Stimulated activated CD8-positive, alpha-beta memory T cell treated with anti-CD3 and anti-CD28 coated beads, Interleukin-7, amount 100 ng/mL, for 1 hour (primary cell): ENCODE measurements around the gene LINGO1.

Experiments
- DNase-seq, 2 donors: peaks; one replicate each; pipeline ENCODE4 v3.0.0-alpha.2; 2020; ENCODE audit warnings: low read depth in 2 of 2

The LINGO1 gene

DNA sequence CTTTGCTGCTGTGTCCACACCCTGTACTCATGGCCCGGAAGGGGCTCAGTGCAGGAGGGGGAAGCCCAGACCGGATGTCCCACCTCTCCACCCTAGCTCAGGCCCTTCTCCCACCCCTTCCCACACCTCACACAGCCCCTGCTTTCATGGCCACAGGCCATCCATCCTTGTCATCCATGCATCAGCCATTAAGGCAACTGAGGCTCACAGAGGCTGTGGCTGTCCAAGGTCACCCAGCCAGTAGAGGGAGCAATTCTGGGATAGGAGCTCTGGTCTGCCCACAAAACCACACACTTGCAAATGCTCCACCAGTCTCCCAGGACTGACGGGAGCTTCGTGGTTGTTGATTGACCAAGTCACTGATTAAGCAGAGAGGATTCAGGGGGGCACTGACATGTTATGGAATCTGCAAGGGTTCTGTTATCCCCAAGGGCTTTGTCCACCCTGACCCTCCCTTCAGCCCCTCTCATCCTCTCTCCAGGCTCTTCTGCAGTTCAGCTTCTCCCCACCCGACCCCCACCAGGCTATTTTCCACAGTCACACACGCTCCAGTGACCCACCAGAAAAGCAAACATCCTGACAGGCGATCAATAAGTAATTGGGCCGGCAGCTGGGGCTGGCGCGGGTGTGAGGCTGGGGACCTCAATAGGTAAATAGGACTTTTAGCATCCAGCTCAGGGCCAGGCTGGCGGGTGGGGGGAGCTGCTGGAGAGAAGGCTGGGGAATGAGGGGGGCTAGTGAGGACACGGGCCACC is 15.1 kb downstream of the LINGO1 start:
- DNase-seq, result no peak

DNA sequence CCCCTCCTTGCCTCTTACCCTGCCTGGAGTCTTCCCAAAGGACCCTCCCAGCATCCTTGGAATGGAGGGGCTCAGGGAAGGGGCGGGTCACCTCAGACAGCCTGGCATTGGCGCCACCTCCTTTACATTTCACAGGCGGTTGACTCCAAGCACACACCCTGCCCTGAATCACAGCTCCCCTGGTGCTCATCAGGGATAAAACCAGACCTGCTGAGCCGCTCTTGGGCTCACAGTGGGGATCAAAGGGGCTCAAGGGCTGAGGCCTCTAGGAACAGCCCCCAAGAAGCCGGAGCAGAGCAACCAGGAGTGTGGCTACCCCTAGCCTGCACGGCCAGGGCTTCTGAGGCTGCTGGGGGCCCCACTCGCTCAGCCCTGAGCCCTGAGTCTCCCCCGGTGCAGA is 16.6 kb downstream of the LINGO1 start:
- no peak for DNase-seq

DNA sequence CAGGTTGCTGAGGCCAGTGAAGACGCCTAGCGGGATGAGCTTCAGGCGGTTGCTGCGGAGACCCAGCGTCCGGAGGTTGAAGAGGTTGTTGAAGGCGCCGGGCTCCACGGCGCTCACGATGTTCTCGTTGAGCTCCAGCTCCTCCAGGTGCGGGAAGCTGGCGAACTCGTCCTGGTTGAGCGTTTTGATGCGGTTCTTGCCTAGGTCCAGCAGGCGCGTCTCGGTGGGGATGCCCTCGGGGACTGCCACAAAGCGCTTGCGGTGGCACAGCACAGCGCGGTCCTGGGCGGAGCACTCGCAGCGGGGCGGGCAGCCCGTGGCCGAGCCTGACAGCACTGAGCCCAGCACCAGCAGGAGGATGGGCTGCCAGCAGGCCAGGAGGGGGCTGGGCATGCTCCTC is 17.2 kb downstream of the LINGO1 start:
- DNase-seq, result no peak

- DNase-seq, result no peak
Observed at GRCh38 chr15:77614251-77614806, 18.4 kb downstream of the LINGO1 start.

- DNase-seq, result no peak
Observed at GRCh38 chr15:77613814-77614213, 18.9 kb downstream of the LINGO1 start.

GRCh38 chr15:77612958-77613601 is 19.6 kb downstream of the LINGO1 start:
- DNase-seq, result no peak

DNA sequence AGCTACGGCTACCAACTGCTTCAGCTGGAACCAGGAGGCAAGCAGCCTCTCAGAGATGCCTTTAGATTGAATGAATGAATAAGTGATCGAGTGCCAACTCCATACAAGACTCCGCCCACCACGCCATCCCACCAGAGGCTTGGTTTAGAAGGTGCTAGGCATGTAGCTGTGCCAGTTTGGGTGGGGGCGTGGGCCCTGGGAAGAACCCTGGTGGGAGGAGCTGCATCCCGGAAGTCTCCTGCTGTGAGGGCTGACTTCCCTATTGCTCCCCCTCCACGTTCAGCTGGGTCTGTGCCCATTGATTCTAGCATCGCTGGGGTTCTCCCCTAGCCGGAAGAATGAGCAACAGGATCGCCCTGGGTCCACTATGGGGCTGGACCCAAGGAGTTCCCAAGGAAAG is 20.9 kb downstream of the LINGO1 start:
- no peak for DNase-seq

DNA sequence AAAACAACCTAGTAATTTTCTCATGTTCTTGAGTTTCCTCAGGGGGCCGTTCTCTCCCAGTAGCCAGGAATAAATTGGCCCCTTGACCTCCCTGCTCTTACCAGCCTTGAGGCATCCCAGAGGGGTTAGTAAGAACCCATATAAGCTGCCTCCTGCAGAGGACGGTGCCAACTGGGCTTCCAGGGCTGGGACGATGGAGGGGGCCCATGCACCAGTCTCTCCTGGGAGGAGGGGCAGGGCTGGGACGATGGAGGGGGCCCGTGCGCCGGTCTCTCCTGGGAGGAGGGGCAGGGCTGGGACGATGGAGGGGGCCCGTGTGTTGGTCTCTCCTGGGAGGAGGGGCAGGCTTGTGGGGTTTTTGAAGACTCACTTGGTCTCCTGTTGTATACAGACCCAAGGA is 22.0 kb downstream of the LINGO1 start:
- no peak for DNase-seq

GRCh38 chr15:77609558-77609957 is 23.2 kb downstream of the LINGO1 start:
- no peak for DNase-seq

- no peak for DNase-seq
Observed at GRCh38 chr15:77608774-77609173, 23.9 kb downstream of the LINGO1 start.

- DNase-seq, result no peak
Observed at GRCh38 chr15:77607894-77608261, 24.8 kb downstream of the LINGO1 start.

- DNase-seq, result no peak
Observed at GRCh38 chr15:77607111-77607893, 25.4 kb downstream of the LINGO1 start.

DNA sequence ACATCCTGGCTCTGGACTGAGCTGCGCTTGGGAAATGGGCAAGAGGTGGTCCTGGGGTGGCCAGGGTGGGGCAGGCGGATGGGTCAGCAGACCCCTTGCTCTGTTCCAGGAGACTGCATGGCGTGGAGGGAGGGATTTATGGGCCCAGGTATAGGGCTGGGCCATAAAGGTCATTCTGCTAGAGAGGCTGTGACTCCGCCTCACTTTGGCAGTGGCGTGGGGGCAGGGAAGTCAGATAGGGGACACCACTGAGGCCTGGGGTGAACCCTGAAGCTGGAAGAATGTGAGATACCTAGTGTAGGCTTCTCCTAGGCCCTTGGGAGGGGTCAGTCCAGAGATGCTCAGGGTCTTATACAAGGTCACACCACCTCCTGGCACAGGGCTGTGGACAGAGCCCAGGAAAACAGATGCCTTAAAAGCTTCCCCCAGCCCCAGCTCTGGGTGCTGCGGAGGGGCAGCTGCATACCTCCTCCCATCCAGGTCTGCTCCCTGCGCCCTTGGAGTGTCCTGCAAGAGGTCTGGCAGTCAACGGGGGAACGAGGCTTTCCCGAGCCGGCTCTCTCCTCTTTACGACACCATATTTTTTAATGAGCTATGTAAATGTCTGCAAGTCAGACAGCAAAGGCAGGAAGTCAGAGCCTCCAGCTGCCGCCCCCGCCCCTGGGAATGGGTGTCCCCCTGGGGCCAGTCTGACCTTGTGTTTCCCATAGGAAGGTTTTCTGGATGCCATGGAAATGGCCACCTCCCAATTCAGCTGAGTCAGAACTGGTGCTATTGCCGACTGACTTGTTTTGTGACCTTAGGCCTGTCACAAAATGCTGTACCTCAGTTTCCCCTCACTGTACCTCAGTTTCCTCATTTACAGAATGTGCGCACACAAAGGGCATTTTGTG is 26.3 kb downstream of the LINGO1 start:
- no peak for DNase-seq

- DNase-seq, result no peak
Observed at GRCh38 chr15:77605547-77605946, 27.2 kb downstream of the LINGO1 start.

GRCh38 chr15:77604973-77605372 is 27.7 kb downstream of the LINGO1 start:
- DNase-seq, result no peak

- DNase-seq, result no peak
Observed at GRCh38 chr15:77603611-77604336, 28.9 kb downstream of the LINGO1 start.

- no peak for DNase-seq
Observed at GRCh38 chr15:77602800-77603199, 29.9 kb downstream of the LINGO1 start.

GRCh38 chr15:77599899-77600298 is 32.8 kb downstream of the LINGO1 start:
- no peak for DNase-seq

DNA sequence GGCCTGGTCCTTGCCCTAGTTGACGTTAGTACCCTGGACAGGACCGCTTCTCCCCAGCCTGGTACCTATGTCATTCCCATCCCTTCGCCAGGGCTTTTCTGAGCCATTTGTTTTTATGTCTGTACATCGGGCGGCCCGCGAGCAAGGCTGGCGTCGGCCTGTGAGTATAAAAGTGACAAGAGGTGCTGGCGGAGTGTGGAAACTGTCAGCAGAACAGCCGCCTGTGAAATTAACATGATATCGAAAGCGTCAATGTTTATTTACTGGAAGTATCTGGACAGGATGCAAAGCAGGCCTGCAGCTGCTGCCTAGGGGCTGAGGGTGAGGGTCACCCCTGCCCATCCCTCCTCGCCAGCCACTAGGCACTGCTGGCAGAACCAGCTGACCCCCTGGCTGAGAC is 33.4 kb downstream of the LINGO1 start:
- DNase-seq, result no peak

DNA sequence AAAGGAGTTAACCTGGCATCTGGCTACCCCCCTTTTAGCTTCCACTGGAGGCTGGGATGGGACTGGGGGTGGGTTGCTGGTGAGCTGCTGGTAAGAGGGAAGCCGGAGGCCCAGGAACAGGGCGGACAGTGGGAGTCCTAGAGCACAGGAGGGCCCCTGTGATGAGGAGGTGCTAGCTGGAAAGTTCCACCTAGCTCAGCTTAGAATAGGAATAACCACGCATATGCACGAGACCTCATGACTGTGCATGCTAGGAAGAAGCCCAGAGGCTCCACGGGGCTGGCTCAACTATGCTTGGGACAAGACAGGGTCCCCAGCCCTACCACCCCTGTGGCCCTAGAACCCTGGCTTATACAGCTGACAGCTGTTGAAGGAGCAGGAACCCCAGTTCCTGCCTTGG is 34.1 kb downstream of the LINGO1 start:
- no peak for DNase-seq
